ENCODE data around the gene SELENOK. TPM values are rescaled to one million over a fixed set of nuclear protein-coding genes. Genes with fewer than 3 reads are reported as not detected.

SELENOK gene
- total and polyA plus RNA-seq, 2 of the 13 experiments (the other 11 are each of a cell fraction or from before 2014, with no cell fraction given) = 67.0 to 81.0 TPM

DNA sequence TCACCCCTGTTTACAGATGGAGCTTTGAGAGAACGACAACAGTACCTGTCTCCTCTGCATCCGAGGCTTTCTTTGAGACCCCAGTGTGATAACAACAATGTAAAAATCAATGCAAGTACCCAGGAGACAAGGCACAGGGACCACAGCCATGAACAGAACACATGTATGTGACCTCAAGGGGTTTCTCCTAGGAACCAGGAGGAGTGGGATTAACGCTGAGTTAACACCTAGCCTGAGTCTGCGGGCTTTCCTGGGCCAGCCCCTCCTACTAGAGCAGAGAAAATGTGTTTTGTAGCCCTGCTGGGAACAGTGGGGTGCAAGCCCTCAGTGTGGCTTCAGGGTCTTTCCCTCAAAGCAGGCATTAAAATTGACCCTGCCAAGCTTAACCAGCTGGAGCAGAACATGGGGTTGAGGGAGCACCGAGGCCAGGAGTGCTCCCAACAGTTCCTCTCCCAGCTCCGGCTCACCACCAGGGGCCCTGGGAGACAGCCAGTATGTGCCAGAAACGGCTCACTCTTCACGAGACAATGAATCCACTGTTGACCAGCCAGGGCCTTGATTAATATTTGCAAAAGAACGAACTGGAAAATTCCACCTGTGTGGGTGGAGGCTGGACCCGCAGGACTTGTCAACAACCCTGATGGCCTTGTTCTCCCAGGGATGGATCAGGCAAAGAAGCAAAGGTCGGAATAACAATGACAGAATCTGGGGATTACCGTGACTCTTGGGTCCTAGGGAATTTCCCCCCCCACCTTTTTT, 49.0 kb downstream of the SELENOK start (continued):
- TF ChIP-seq TFDP1 (CRISPR knock-in tag; IDR thresholded peaks at IDR 0.05; ENCODE audit: borderline replicate concordance) (no peak), RBM39 (IDR thresholded peaks at IDR 0.05; ENCODE audit: low read depth, low read length, poor library complexity, severe bottlenecking) (no peak), ZSCAN9 (CRISPR knock-in tag; IDR thresholded peaks at IDR 0.05; ENCODE audit: borderline replicate concordance) (no peak), ZNF878 (CRISPR knock-in tag; IDR thresholded peaks at IDR 0.05) (peak; percentile 78; the same call in 1 of the 2 replicates), ZBTB43 (CRISPR knock-in tag; conservative IDR thresholded peaks at IDR 0.05) (peak; percentile 77), ZNF564 (CRISPR knock-in tag; IDR thresholded peaks at IDR 0.05) (no peak), ZNF503 (CRISPR knock-in tag; IDR thresholded peaks at IDR 0.05) (peak; percentile 78; the same call in 1 of the 2 replicates), ZFY (CRISPR knock-in tag; IDR thresholded peaks at IDR 0.05) (peak; percentile 76), ZNF615 (CRISPR knock-in tag; IDR thresholded peaks at IDR 0.05; ENCODE audit: borderline replicate concordance) (no peak), TCF7L2 (IDR thresholded peaks at IDR 0.05; ENCODE audit: low read depth, low read length) (no peak), ZNF274 (CRISPR knock-in tag; IDR thresholded peaks at IDR 0.05) (0 out of 2 replicates have a peak, but pooled peaks have one; percentile 54), CTCF (CRISPR knock-in tag; IDR thresholded peaks at IDR 0.05) (peak; percentile 70), JARID2 (CRISPR knock-in tag; IDR thresholded peaks at IDR 0.05; ENCODE audit: insufficient replicate concordance) (no peak), ZNF652 (CRISPR knock-in tag; IDR thresholded peaks at IDR 0.05; ENCODE audit: borderline replicate concordance, low read depth) (peak; percentile 38; the same call in 1 of the 2 replicates), ZNF263 (CRISPR knock-in tag; IDR thresholded peaks at IDR 0.05) (peak; percentile 100), CC2D1A (CRISPR knock-in tag; IDR thresholded peaks at IDR 0.05) (no peak), JUNB (CRISPR knock-in tag; IDR thresholded peaks at IDR 0.05; ENCODE audit: borderline replicate concordance) (no peak)
- TF ChIP-seq, protein P1, sequence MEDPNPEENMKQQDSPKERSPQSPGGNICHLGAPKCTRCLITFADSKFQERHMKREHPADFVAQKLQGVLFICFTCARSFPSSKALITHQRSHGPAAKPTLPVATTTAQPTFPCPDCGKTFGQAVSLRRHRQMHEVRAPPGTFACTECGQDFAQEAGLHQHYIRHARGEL (CRISPR knock-in tag; IDR thresholded peaks at IDR 0.05) = no peak
- TF ChIP-seq, protein P2, sequence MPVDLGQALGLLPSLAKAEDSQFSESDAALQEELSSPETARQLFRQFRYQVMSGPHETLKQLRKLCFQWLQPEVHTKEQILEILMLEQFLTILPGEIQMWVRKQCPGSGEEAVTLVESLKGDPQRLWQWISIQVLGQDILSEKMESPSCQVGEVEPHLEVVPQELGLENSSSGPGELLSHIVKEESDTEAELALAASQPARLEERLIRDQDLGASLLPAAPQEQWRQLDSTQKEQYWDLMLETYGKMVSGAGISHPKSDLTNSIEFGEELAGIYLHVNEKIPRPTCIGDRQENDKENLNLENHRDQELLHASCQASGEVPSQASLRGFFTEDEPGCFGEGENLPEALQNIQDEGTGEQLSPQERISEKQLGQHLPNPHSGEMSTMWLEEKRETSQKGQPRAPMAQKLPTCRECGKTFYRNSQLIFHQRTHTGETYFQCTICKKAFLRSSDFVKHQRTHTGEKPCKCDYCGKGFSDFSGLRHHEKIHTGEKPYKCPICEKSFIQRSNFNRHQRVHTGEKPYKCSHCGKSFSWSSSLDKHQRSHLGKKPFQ (CRISPR knock-in tag; IDR thresholded peaks at IDR 0.05; ENCODE audit: insufficient replicate concordance) = peak; percentile 4
